Measurements from ENCODE around the gene OR1E2. TPM values are rescaled to one million over a fixed set of nuclear protein-coding genes. Genes with fewer than 3 reads are reported as not detected.

Gene OR1E2
- total and polyA plus RNA-seq, 10 of the 15 experiments (the other 5 are each of a cell fraction or from before 2014, with no cell fraction given), result not detected

- no peaks in the 10 kb centered on the region for H3K27me3 ChIP-seq (replicated peaks in 1 of 2; ENCODE audit: control insufficient read depth in 2 of 2, insufficient read depth in 2 of 2, low read length in 1 of 2)
- no TSS peak for BruUV-seq (replicated peaks)
- H3K4me2 ChIP-seq (ENCODE audit: control insufficient read depth, insufficient read depth), result no peak overlapping the region
- POLR2A ChIA-PET, result no interaction called here
- SMC1A ChIA-PET (ENCODE audit: uncharacterized antibody, unreplicated experiment), result no interaction called here
- intact Hi-C loops (cut with micrococcal nuclease; ENCODE audit: unreplicated experiment) (no loop called here), in situ Hi-C loops (cut with MboI) (no loop called here)
- CTCF ChIA-PET, result no interaction called here
- TF ChIP-seq, protein P1, sequence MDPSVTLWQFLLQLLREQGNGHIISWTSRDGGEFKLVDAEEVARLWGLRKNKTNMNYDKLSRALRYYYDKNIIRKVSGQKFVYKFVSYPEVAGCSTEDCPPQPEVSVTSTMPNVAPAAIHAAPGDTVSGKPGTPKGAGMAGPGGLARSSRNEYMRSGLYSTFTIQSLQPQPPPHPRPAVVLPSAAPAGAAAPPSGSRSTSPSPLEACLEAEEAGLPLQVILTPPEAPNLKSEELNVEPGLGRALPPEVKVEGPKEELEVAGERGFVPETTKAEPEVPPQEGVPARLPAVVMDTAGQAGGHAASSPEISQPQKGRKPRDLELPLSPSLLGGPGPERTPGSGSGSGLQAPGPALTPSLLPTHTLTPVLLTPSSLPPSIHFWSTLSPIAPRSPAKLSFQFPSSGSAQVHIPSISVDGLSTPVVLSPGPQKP (IDR thresholded peaks at IDR 0.05; ENCODE audit: low read depth, low read length), result no peak
- TF ChIP-seq RELB (IDR thresholded peaks at IDR 0.05; ENCODE audit: low read depth), result no peak
- TF ChIP-seq, protein P2, sequence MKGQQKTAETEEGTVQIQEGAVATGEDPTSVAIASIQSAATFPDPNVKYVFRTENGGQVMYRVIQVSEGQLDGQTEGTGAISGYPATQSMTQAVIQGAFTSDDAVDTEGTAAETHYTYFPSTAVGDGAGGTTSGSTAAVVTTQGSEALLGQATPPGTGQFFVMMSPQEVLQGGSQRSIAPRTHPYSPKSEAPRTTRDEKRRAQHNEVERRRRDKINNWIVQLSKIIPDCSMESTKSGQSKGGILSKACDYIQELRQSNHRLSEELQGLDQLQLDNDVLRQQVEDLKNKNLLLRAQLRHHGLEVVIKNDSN (IDR thresholded peaks at IDR 0.05; ENCODE audit: borderline replicate concordance, extremely low read length, insufficient read depth, low read depth, low read length), result no peak
- TF ChIP-seq IKZF2 (IDR thresholded peaks at IDR 0.05), result no peak
- no peak for TF ChIP-seq FOXM1 (IDR thresholded peaks at IDR 0.05; ENCODE audit: low read depth, low read length)
- no peak for TF ChIP-seq NR2C2 (IDR thresholded peaks at IDR 0.05; ENCODE audit: borderline replicate concordance, control insufficient read depth, insufficient read length, low read depth)
- no peak for TF ChIP-seq CHD1 (IDR thresholded peaks at IDR 0.05; ENCODE audit: low read depth, low read length)
- TF ChIP-seq NFYB (IDR thresholded peaks at IDR 0.05; ENCODE audit: insufficient read depth, low read depth, low read length), result no peak
- TF ChIP-seq, protein P3, sequence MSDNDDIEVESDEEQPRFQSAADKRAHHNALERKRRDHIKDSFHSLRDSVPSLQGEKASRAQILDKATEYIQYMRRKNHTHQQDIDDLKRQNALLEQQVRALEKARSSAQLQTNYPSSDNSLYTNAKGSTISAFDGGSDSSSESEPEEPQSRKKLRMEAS (IDR thresholded peaks at IDR 0.05; ENCODE audit: low read depth, low read length), result no peak
- TF ChIP-seq SRF (IDR thresholded peaks at IDR 0.05; ENCODE audit: low read depth in 2 of 2, low read length in 2 of 2), result no peak
- no peak for TF ChIP-seq NR2C1 (IDR thresholded peaks at IDR 0.05)
- TF ChIP-seq WRNIP1 (IDR thresholded peaks at IDR 0.05; ENCODE audit: borderline replicate concordance, low read depth, low read length), result no peak
- no peak for TF ChIP-seq PKNOX1 (IDR thresholded peaks at IDR 0.05)
- TF ChIP-seq GATAD2B (conservative IDR thresholded peaks at IDR 0.05; ENCODE audit: low read depth), result no peak
- no peak overlapping the region for H2AFZ ChIP-seq (ENCODE audit: control insufficient read depth, low read depth, low read length)
- WGBS (ENCODE audit: insufficient coverage, insufficient replicate concordance, low lambda C conversion rate, missing lambda C conversion rate), result 8% methylated on average over 2 of the region's 2 CpGs
- DNase-seq (ENCODE audit: low read depth, low spot score) (no peak), FAIRE-seq (no peak), ATAC-seq (no peak)
- H3K27ac ChIP-seq (ENCODE audit: control insufficient read depth, insufficient read depth), result no peak overlapping the region
- no peaks in the 10 kb centered on the region for H3K9me3 ChIP-seq (replicated peaks; ENCODE audit: control insufficient read depth, insufficient read depth, low read length)
- RAD21 ChIA-PET (ENCODE audit: unreplicated experiment), result no interaction called here
- H3K79me2 ChIP-seq (ENCODE audit: control insufficient read depth, insufficient read depth, low read length), result no peaks in the 10 kb centered on the region
- H3K4me1 ChIP-seq (ENCODE audit: control insufficient read depth, insufficient read depth, low read length), result no peaks in the 10 kb centered on the region
- H3K36me3 ChIP-seq (ENCODE audit: control insufficient read depth in 2 of 2, insufficient read depth in 2 of 2, low read length in 1 of 2), result no peaks in the 10 kb centered on the region
- no peak overlapping the region for H3K9ac ChIP-seq (ENCODE audit: control insufficient read depth, insufficient read depth, low read length)
- no peaks in the 10 kb centered on the region; the same call in 1 of the 2 replicates for H4K20me1 ChIP-seq (ENCODE audit: control insufficient read depth, insufficient read depth)
- no peak overlapping the region for H3K4me3 ChIP-seq
These were observed 15.4 kb downstream of the OR1E2 start for GRCh38 chr17:3418222-3418621.
